PC-9 (cell line): ENCODE data around the gene MATCAP1. TPM values are rescaled to one million over a fixed set of nuclear protein-coding genes. Genes with fewer than 3 reads are reported as not detected.

Experiments used
- BruUV-seq: library from RNA; stranded (reverse); fragments of 400-500 nt; replicated peaks from 2 replicates; lab custom pipeline; 2021; lab: Mats Ljungman, UMichigan
- CTCF ChIA-PET: fragments of 300-600 bp; sonication (Branson Sonifier 250); formaldehyde crosslinking; loops from one replicate; lab custom pipeline; 2022; ENCODE audit warnings: antibody characterized with exemption; lab: Charles Lee
- POLR2A ChIA-PET: fragments of 300-600 bp; sonication (Branson Sonifier 250); formaldehyde crosslinking; loops from one replicate; lab custom pipeline; 2022; ENCODE audit warnings: antibody characterized with exemption; ENCODE audit not compliant: unreplicated experiment; lab: Charles Lee
- DNase-seq, 2 experiments: peaks; one replicate each; pipeline versions ENCODE4 v3.0.0 to v3.0.0-alpha.2; 2015 to 2022; ENCODE audit warnings: mixed read lengths in 1 of 2
- H2AFZ ChIP-seq: fragments of 200-600 bp; sonication (generic); 2 replicates; pipeline ENCODE4 v1.8.1; 2017; ENCODE audit warnings: antibody characterized with exemption
- H3F3A ChIP-seq: fragments of 200-600 bp; sonication (generic); 2 replicates; pipeline ENCODE4 v1.8.1; 2017; ENCODE audit warnings: antibody characterized with exemption, mild to moderate bottlenecking, low read depth; ENCODE audit not compliant: insufficient read depth
- H3K27ac ChIP-seq: fragments of 200-600 bp; sonication (generic); 2 replicates; pipeline ENCODE4 v1.6.1; 2016; ENCODE audit warnings: mixed run types
- H3K27me3 ChIP-seq: fragments of 200-600 bp; sonication (generic); 2 replicates; pipeline ENCODE4 v1.6.1; 2016; ENCODE audit warnings: low read depth, mixed run types; ENCODE audit not compliant: insufficient read depth
- H3K36me3 ChIP-seq: fragments of 200-600 bp; sonication (generic); 2 replicates; pipeline ENCODE4 v1.6.1; 2016; ENCODE audit warnings: low read depth, mixed run types
- H3K4me1 ChIP-seq: fragments of 200-600 bp; sonication (generic); replicated peaks from 2 replicates; pipeline ENCODE4 v1.6.1; 2016; ENCODE audit warnings: mixed run types; ENCODE audit not compliant: insufficient read depth
- H3K4me2 ChIP-seq: fragments of 200-600 bp; sonication (generic); 2 replicates; pipeline ENCODE4 v1.6.1; 2017; ENCODE audit warnings: mixed run types
- H3K4me3 ChIP-seq: fragments of 200-600 bp; sonication (generic); 2 replicates; pipeline ENCODE4 v1.6.1; 2016; ENCODE audit warnings: mixed run types
- H3K79me2 ChIP-seq: fragments of 200-600 bp; sonication (generic); 2 replicates; pipeline ENCODE4 v1.6.1; 2017; ENCODE audit warnings: low read depth, mixed run types
- H3K9me2 ChIP-seq: fragments of 200-600 bp; sonication (generic); 2 replicates; pipeline ENCODE4 v1.8.1; 2017; ENCODE audit warnings: mild to moderate bottlenecking; ENCODE audit not compliant: insufficient read depth
- H3K9me3 ChIP-seq: fragments of 200-600 bp; sonication (generic); 2 replicates; pipeline ENCODE4 v1.8.1; 2016; ENCODE audit warnings: low read depth; ENCODE audit not compliant: insufficient read depth
- H4K20me1 ChIP-seq: fragments of 200-600 bp; sonication (generic); 2 replicates; pipeline ENCODE4 v1.8.1; 2017; ENCODE audit not compliant: insufficient read depth
- CTCF ChIP-seq: fragments of 200-600 bp; sonication (generic); conservative IDR thresholded peaks from 2 replicates; pipeline ENCODE4 v1.6.1; 2017; ENCODE audit warnings: mixed run types, antibody characterized with exemption, mild to moderate bottlenecking, moderate library complexity
- EZH2 ChIP-seq: fragments of 200-600 bp; sonication (generic); IDR thresholded peaks from 2 replicates; pipeline ENCODE4 v1.8.0; 2017; ENCODE audit warnings: antibody characterized with exemption, low read depth
- intact Hi-C: fragments of 100-400 bp; cut with micrococcal nuclease; formaldehyde crosslinking; loops from one replicate; pipeline ENCODE4 v1.10.0; 2022; ENCODE audit not compliant: unreplicated experiment
- total RNA-seq: library from RNA; stranded (reverse); gene quantifications from 2 replicates; pipeline ENCODE4 v1.2.3, GENCODE V29; 2021

MATCAP1 gene
- total RNA-seq, 1 experiment from 2014 or later, result 24.6 TPM

DNA sequence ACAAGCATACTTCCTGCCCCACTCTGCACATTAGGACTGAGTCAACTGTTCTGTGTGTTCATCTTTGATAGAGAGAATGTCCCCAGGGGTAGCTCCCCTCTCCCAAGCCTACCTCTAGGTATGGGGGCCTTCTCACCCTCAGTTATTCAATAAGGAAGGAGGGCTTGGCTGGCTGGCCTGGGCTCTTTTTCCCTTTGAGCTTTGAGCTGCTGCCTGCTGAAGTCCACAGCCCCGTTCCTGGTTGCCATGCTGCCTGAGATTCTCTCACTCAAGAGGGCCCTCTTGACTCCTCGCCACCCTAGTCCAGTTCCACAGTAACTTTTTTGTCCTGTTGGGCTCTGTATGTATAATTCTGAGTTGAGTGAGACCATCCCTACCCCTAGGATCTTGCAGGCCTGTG is 38.0 kb downstream of the MATCAP1 start:
- BruUV-seq, result no TSS peak
- CTCF ChIA-PET, result interaction anchor here (0.6 kb wide), 1 partner anchor 8 kb away, joined by 6 read pairs; no protein-coding TSS in a partner anchor
- no peak overlapping the region for H3K27ac ChIP-seq
- H3F3A ChIP-seq, result peaks cover 17% of the 10 kb centered on the region
- H3K4me3 ChIP-seq, result no peak overlapping the region
- H3K4me2 ChIP-seq, result no peak overlapping the region
- H2AFZ ChIP-seq, result no peak overlapping the region
- DNase-seq, result no peak
- no peaks in the 10 kb centered on the region for H3K9me2 ChIP-seq
- POLR2A ChIA-PET, result no interaction called here
- no peaks in the 10 kb centered on the region for H3K27me3 ChIP-seq
- TF ChIP-seq CTCF (no peak), EZH2 (no peak)
- H3K79me2 ChIP-seq, result no peaks in the 10 kb centered on the region
- H4K20me1 ChIP-seq, result no peaks in the 10 kb centered on the region
- H3K4me1 ChIP-seq, result no peaks in the 10 kb centered on the region
- no peaks in the 10 kb centered on the region for H3K9me3 ChIP-seq
- no peaks in the 10 kb centered on the region; the same call in 1 of the 2 replicates for H3K36me3 ChIP-seq
- intact Hi-C loops, result no loop called here

- no peak overlapping the region for H3K4me2 ChIP-seq
Measured at GRCh38 chr16:67144943-67145342, 38.8 kb downstream of the MATCAP1 start.

GRCh38 chr16:67142342-67142741 is 41.4 kb downstream of the MATCAP1 start:
- BruUV-seq, result no TSS peak
- Histone ChIP-seq H3K36me3 (peaks cover 1% of the 10 kb centered on the region; the same call in 1 of the 2 replicates), H3K79me2 (no peaks in the 10 kb centered on the region), H3K4me3 (no peak overlapping the region), H3K27ac (no peak overlapping the region), H4K20me1 (no peaks in the 10 kb centered on the region), H3K9me2 (no peaks in the 10 kb centered on the region), H3K27me3 (no peaks in the 10 kb centered on the region), H2AFZ (no peak overlapping the region), H3K4me1 (no peaks in the 10 kb centered on the region), H3K9me3 (no peaks in the 10 kb centered on the region), H3K4me2 (no peak overlapping the region), H3F3A (peaks cover under 1% of the 10 kb centered on the region; the same call in 1 of the 2 replicates)
- CTCF ChIA-PET, result no interaction called here
- no peak for DNase-seq
- intact Hi-C loops, result no loop called here
- no peak for TF ChIP-seq EZH2
- no peak for TF ChIP-seq CTCF
- POLR2A ChIA-PET, result no interaction called here

More at GRCh38 chr16:67144943-67145342, 38.8 kb downstream of the MATCAP1 start:
- Histone ChIP-seq H3K9me2 (no peaks in the 10 kb centered on the region), H3K27me3 (no peaks in the 10 kb centered on the region), H3F3A (peaks cover 17% of the 10 kb centered on the region), H3K4me3 (no peak overlapping the region), H3K27ac (no peak overlapping the region), H4K20me1 (no peaks in the 10 kb centered on the region), H3K4me1 (no peaks in the 10 kb centered on the region), H3K36me3 (no peaks in the 10 kb centered on the region; the same call in 1 of the 2 replicates), H3K9me3 (no peaks in the 10 kb centered on the region), H2AFZ (no peak overlapping the region), H3K79me2 (no peaks in the 10 kb centered on the region)
- ChIA-PET CTCF (no interaction called here), POLR2A (no interaction called here)
- intact Hi-C loops, result no loop called here
- no peak for TF ChIP-seq EZH2
- no peak for TF ChIP-seq CTCF
- no TSS peak for BruUV-seq
- DNase-seq, result no peak
